HCT116 (cell line): ENCODE measurements around the gene OR13G1. TPM values are rescaled to one million over a fixed set of nuclear protein-coding genes. Genes with fewer than 3 reads are reported as not detected.

Source experiments
- ATAC-seq: fragments of 200-7000 bp; cut with Tn5 transposase; 2 replicates; pipeline ENCODE4 v1.9.1; 2020; ENCODE audit warnings: mild to moderate bottlenecking, moderate library complexity
- Bru-seq: library from RNA; stranded (reverse); fragments of 400-500 nt; gene quantifications from one replicate; lab custom pipeline; 2021; lab: Mats Ljungman, UMichigan
- BruChase-seq, 2 experiments: library from RNA; stranded (reverse); fragments of 400-500 nt; gene quantifications; one replicate each; lab custom pipeline; 2021; lab: Mats Ljungman, UMichigan
- BruUV-seq: library from RNA; stranded (reverse); fragments of 400-500 nt; replicated peaks from 2 replicates; lab custom pipeline; 2021; lab: Mats Ljungman, UMichigan
- CTCF ChIA-PET: fragments of 300-600 bp; sonication (Branson Sonifier 250); formaldehyde crosslinking; loops from one replicate; lab custom pipeline; 2021; ENCODE audit warnings: antibody characterized with exemption; lab: Charles Lee
- POLR2A ChIA-PET: fragments of 300-600, 350-600 bp; sonication (Branson Sonifier 250); formaldehyde crosslinking; loops from one replicate; lab custom pipeline; 2021; ENCODE audit warnings: antibody characterized with exemption; lab: Charles Lee
- RAD21 ChIA-PET, 2 experiments: fragments of 300-600 bp; sonication (Branson Sonifier 250); formaldehyde crosslinking; loops; one replicate each; lab custom pipeline; 2023; ENCODE audit warnings: low total read pairs in 2 of 2; ENCODE audit not compliant: uncharacterized antibody in 2 of 2, unreplicated experiment in 2 of 2, low non-redundant PET in 1 of 2; lab: Charles Lee
- DNase-seq: peaks from one replicate; pipeline ENCODE4 v3.0.0-alpha.2; 2010; ENCODE audit warnings: low read depth, low spot score
- H2AFZ ChIP-seq: fragments of 200-600 bp; shearing (Covaris generic), sonication (generic); 2 replicates; pipeline ENCODE4 v1.6.1; 2017; ENCODE audit warnings: low read depth, mixed run types, mixed read lengths, antibody characterized with exemption, low read length; ENCODE audit not compliant: poor library complexity, severe bottlenecking
- H3K27ac ChIP-seq: 2 replicates; pipeline ENCODE4 v1.5.1; 2012; ENCODE audit warnings: low read depth, low read length
- H3K27me3 ChIP-seq: fragments of 200-600 bp; sonication (generic); 2 replicates; pipeline ENCODE4 v1.6.1; 2016; ENCODE audit warnings: mixed run types, low read length, mixed read lengths; ENCODE audit not compliant: insufficient read depth
- H3K36me3 ChIP-seq, 2 experiments: fragments of 200-500 bp in 1 of 2; fragments of 200-600 bp in 1 of 2; sonication (Bioruptor generic) in 1 of 2; sonication (generic) in 1 of 2; 2 replicates each; pipeline versions ENCODE4 v1.5.1 to v1.6.1; 2014 to 2016; ENCODE audit warnings: low read length in 2 of 2, inconsistent platforms in 1 of 2, mixed read lengths in 1 of 2, mixed run types in 1 of 2; ENCODE audit not compliant: insufficient read depth in 2 of 2, control insufficient read depth in 1 of 2
- H3K4me1 ChIP-seq, 2 experiments: fragments of 200-600 bp in 1 of 2; sonication (generic) in 1 of 2; 2 replicates each; pipeline versions ENCODE4 v1.5.1 to v1.6.1; 2012 to 2017; ENCODE audit warnings: low read length in 2 of 2, inconsistent platforms in 1 of 2, mild to moderate bottlenecking in 1 of 2, mixed read lengths in 1 of 2, mixed run types in 1 of 2, moderate library complexity in 1 of 2; ENCODE audit not compliant: insufficient read depth in 2 of 2, control insufficient read depth in 1 of 2
- H3K4me2 ChIP-seq: fragments of 200-600 bp; sonication (generic); 2 replicates; pipeline ENCODE4 v1.6.1; 2017; ENCODE audit warnings: mixed run types, low read length, mixed read lengths
- H3K4me3 ChIP-seq, 2 experiments: fragments of 200-600 bp in 1 of 2; sonication (generic) in 1 of 2; replicated peaks in 1 of 2; 2 replicates each; pipeline ENCODE4 v1.5.1; 2011 to 2016; ENCODE audit warnings: low read length in 2 of 2, control low read depth in 1 of 2, low read depth in 1 of 2, mild to moderate bottlenecking in 1 of 2, mixed read lengths in 1 of 2, mixed run types in 1 of 2
- H3K79me2 ChIP-seq: fragments of 200-600 bp; sonication (generic); 2 replicates; pipeline ENCODE4 v1.6.1; 2017; ENCODE audit warnings: mild to moderate bottlenecking, mixed run types, low read length, moderate library complexity, mixed read lengths; ENCODE audit not compliant: insufficient read depth
- H3K9ac ChIP-seq: fragments of 200-600 bp; sonication (generic); 2 replicates; pipeline ENCODE4 v1.6.1; 2016; ENCODE audit warnings: low read length, mixed read lengths
- H3K9me2 ChIP-seq: fragments of 200-600 bp; sonication (generic), shearing (Covaris generic); 2 replicates; pipeline ENCODE4 v1.6.1; 2017; ENCODE audit warnings: mixed run types, mild to moderate bottlenecking, moderate library complexity; ENCODE audit not compliant: insufficient read depth
- H3K9me3 ChIP-seq, 2 experiments: fragments of 200-500 bp in 1 of 2; fragments of 200-600 bp in 1 of 2; sonication (Bioruptor generic) in 1 of 2; sonication (generic) in 1 of 2; 2 replicates each; pipeline ENCODE4 v1.6.1; 2014 to 2017; ENCODE audit warnings: low read length in 2 of 2, mixed read lengths in 2 of 2, inconsistent platforms in 1 of 2, low read depth in 1 of 2, mild to moderate bottlenecking in 1 of 2, mixed run types in 1 of 2, moderate library complexity in 1 of 2; ENCODE audit not compliant: control insufficient read depth in 1 of 2, insufficient read depth in 1 of 2
- H4K20me1 ChIP-seq: fragments of 200-600 bp; sonication (generic), shearing (Covaris generic); 2 replicates; pipeline ENCODE4 v1.6.1; 2017; ENCODE audit warnings: mixed run types, mild to moderate bottlenecking, moderate library complexity; ENCODE audit not compliant: insufficient read depth
- CEBPB ChIP-seq: IDR thresholded peaks from 2 replicates; pipeline ENCODE4 v1.6.1; 2012; ENCODE audit warnings: low read depth
- EGR1 ChIP-seq: IDR thresholded peaks from 2 replicates; pipeline ENCODE4 v1.6.1; 2012; ENCODE audit warnings: low read depth
- EZH2 ChIP-seq: fragments of 200-600 bp; sonication (generic); IDR thresholded peaks from 2 replicates; pipeline ENCODE4 v1.6.1; 2017; ENCODE audit warnings: antibody characterized with exemption, mixed run types
- FOSL1 ChIP-seq: IDR thresholded peaks from 2 replicates; pipeline ENCODE4 v1.6.1; 2012; ENCODE audit warnings: low read depth
- JUND ChIP-seq: IDR thresholded peaks from 2 replicates; pipeline ENCODE4 v1.6.1; 2012
- SIN3A ChIP-seq: IDR thresholded peaks from 2 replicates; pipeline ENCODE4 v1.6.1; 2012; ENCODE audit warnings: low read depth
- SP1 ChIP-seq: IDR thresholded peaks from 2 replicates; pipeline ENCODE4 v1.6.1; 2012; ENCODE audit warnings: low read depth
- TCF7L2 ChIP-seq: IDR thresholded peaks from 2 replicates; pipeline ENCODE4 v1.7.0; 2011; ENCODE audit warnings: borderline replicate concordance, inconsistent platforms; ENCODE audit not compliant: insufficient read depth, insufficient read length; ENCODE audit errors: extremely low read depth
- intact Hi-C: fragments of 100-400 bp; cut with micrococcal nuclease; formaldehyde crosslinking; loops from 2 replicates; pipeline ENCODE4 v1.10.0; 2022
- long read RNA-seq: library from polyadenylated mRNA; unstranded; transcript quantifications from one replicate; pipeline ENCODE4 v2.0.0, GENCODE V29; 2021; ENCODE audit not compliant: unreplicated experiment
- polyA plus RNA-seq: library from polyadenylated mRNA; unstranded; fragments of >200 nt; gene quantifications from 2 replicates; pipeline ENCODE4 v1.2.1, GENCODE V29; 2012; ENCODE audit warnings: missing spikeins
- total RNA-seq: library from RNA; stranded (reverse); gene quantifications from one replicate; pipeline ENCODE4 v1.2.1, GENCODE V29; 2021; ENCODE audit not compliant: unreplicated experiment
- TF ChIP-seq, protein P1 (sequence below): IDR thresholded peaks from 2 replicates; pipeline ENCODE4 v1.6.1; 2012
- TF ChIP-seq, protein P2 (sequence below): IDR thresholded peaks from 2 replicates; pipeline ENCODE4 v1.6.1; 2011; ENCODE audit warnings: mild to moderate bottlenecking, low read length, moderate library complexity; ENCODE audit not compliant: insufficient replicate concordance; ENCODE audit errors: extremely low read depth
- TF ChIP-seq, protein P3 (sequence below), 3 experiments: fragments of 200-600 bp in 1 of 3; sonication (generic) in 1 of 3; IDR thresholded peaks in 2 of 3; conservative IDR thresholded peaks in 1 of 3; 2 replicates each; pipeline ENCODE4 v1.5.1; 2012 to 2017; ENCODE audit warnings: low read depth in 2 of 3, low read length in 2 of 3, antibody characterized with exemption in 1 of 3, borderline replicate concordance in 1 of 3, control low read depth in 1 of 3, mild to moderate bottlenecking in 1 of 3, mixed read lengths in 1 of 3, mixed run types in 1 of 3, moderate library complexity in 1 of 3; ENCODE audit not compliant: insufficient read depth in 1 of 3
- TF ChIP-seq, protein P4 (sequence below): IDR thresholded peaks from 2 replicates; pipeline ENCODE4 v1.6.1; 2012

OR13G1 gene, protein sequence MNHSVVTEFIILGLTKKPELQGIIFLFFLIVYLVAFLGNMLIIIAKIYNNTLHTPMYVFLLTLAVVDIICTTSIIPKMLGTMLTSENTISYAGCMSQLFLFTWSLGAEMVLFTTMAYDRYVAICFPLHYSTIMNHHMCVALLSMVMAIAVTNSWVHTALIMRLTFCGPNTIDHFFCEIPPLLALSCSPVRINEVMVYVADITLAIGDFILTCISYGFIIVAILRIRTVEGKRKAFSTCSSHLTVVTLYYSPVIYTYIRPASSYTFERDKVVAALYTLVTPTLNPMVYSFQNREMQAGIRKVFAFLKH
- total RNA-seq (not detected), Bru-seq, nascent RNA (not detected), BruChase-seq, experiment 1, labeled RNA remaining after a 6-hour chase (not detected), BruChase-seq, experiment 2, labeled RNA remaining after a 2-hour chase (not detected)
- not detected in 2 replicates for polyA plus RNA-seq
- long read RNA-seq = 0 reads

DNA sequence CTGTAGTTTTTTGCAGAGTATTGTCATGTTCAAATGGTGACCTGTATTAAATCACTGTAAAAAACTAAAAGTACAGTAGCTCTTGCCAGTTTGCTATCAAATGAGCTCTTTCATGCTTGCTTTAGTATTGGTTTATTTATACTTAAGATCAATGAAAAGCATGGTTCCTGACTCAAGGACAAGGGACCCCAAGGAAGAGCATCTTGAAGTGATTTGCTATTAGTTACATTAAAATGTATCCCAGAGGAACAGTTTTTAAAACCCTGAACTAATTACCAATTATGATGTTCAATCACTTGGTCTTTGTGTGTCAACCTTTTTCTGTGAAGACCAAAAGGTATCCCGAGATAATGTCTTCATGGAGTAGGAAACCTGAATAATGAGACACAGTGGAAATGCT lies at the start of gene OR13G1:
Gene OR13G1, minus strand, starts transcription at position 101 of the 400 bp plus-strand sequence. CDS start 6,698 bp downstream, outside the sequence.
- CTCF ChIA-PET = no interaction called here
- H3K9me2 ChIP-seq = no peaks in the 10 kb centered on the region
- no peak within 1 kb of the TSS for H3K4me2 ChIP-seq
- no peaks in the 10 kb centered on the region for H3K4me1 ChIP-seq
- H3K9me3 ChIP-seq = peaks cover 0 to 7% of the 10 kb centered on the region in 2 experiments; a peak in 2 of 4 replicates
- no TSS peak for BruUV-seq
- POLR2A ChIA-PET = no interaction called here
- no peaks in the 10 kb centered on the region for H3K27me3 ChIP-seq
- intact Hi-C loops = loop anchor here (5.0 kb wide), 1 partner anchor 1128 kb away; no protein-coding TSS in a partner anchor
- no peak within 1 kb of the TSS for H2AFZ ChIP-seq
- no peaks in the 10 kb centered on the region for H4K20me1 ChIP-seq
- RAD21 ChIA-PET = no interaction called here
- no peak for TF ChIP-seq SIN3A
- no peak for TF ChIP-seq EZH2
- TF ChIP-seq, protein P1, sequence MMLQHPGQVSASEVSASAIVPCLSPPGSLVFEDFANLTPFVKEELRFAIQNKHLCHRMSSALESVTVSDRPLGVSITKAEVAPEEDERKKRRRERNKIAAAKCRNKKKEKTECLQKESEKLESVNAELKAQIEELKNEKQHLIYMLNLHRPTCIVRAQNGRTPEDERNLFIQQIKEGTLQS = no peak
- no peak for TF ChIP-seq EGR1
- no peaks in the 10 kb centered on the region for H3K79me2 ChIP-seq
- DNase-seq = no peak
- no peak within 1 kb of the TSS for H3K9ac ChIP-seq
- H3K36me3 ChIP-seq = no peaks in the 10 kb centered on the region
- ATAC-seq = no peak
- no peak within 1 kb of the TSS for H3K4me3 ChIP-seq
- H3K27ac ChIP-seq = no peak within 1 kb of the TSS

DNA sequence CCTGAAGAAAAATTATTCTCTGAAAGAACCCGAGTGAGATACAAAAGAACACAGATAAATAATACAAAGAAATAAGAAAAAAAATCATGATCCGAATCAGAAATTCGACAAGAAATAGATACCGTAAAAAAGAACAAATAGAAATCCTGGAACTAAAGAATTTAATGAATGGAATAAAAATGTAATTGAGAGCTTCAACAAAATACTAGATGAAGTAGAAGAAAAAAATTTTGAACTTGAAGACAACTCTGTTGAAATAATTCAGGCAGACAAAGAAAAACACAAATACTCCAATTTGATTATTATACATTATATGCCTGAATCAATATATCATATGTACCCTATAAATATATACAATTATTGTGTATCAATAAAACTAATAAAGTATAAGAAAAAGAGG lies 41.7 kb upstream of the OR13G1 start:
- Histone ChIP-seq H3K79me2 (no peaks in the 10 kb centered on the region), H3K9me2 (no peaks in the 10 kb centered on the region), H4K20me1 (no peaks in the 10 kb centered on the region), H3K9me3 (peaks cover 8 to 13% of the 10 kb centered on the region in 2 experiments; a peak in 2 of 4 replicates), H3K27ac (no peak overlapping the region), H3K27me3 (no peaks in the 10 kb centered on the region), H3K36me3 (no peaks in the 10 kb centered on the region), H3K4me1 (no peaks in the 10 kb centered on the region), H3K9ac (no peak overlapping the region), H3K4me3 (no peak overlapping the region), H3K4me2 (no peak overlapping the region), H2AFZ (no peak overlapping the region)
- ChIA-PET CTCF (no interaction called here), POLR2A (no interaction called here), RAD21 (no interaction called here)
- DNase-seq (no peak), ATAC-seq (no peak)
- TF ChIP-seq, protein P2, sequence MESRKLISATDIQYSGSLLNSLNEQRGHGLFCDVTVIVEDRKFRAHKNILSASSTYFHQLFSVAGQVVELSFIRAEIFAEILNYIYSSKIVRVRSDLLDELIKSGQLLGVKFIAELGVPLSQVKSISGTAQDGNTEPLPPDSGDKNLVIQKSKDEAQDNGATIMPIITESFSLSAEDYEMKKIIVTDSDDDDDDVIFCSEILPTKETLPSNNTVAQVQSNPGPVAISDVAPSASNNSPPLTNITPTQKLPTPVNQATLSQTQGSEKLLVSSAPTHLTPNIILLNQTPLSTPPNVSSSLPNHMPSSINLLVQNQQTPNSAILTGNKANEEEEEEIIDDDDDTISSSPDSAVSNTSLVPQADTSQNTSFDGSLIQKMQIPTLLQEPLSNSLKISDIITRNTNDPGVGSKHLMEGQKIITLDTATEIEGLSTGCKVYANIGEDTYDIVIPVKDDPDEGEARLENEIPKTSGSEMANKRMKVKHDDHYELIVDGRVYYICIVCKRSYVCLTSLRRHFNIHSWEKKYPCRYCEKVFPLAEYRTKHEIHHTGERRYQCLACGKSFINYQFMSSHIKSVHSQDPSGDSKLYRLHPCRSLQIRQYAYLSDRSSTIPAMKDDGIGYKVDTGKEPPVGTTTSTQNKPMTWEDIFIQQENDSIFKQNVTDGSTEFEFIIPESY = no peak
- TF ChIP-seq CEBPB (no peak), TCF7L2 (no peak), EGR1 (no peak), SP1 (no peak), JUND (no peak), FOSL1 (no peak), EZH2 (no peak)
- TF ChIP-seq, protein P3, sequence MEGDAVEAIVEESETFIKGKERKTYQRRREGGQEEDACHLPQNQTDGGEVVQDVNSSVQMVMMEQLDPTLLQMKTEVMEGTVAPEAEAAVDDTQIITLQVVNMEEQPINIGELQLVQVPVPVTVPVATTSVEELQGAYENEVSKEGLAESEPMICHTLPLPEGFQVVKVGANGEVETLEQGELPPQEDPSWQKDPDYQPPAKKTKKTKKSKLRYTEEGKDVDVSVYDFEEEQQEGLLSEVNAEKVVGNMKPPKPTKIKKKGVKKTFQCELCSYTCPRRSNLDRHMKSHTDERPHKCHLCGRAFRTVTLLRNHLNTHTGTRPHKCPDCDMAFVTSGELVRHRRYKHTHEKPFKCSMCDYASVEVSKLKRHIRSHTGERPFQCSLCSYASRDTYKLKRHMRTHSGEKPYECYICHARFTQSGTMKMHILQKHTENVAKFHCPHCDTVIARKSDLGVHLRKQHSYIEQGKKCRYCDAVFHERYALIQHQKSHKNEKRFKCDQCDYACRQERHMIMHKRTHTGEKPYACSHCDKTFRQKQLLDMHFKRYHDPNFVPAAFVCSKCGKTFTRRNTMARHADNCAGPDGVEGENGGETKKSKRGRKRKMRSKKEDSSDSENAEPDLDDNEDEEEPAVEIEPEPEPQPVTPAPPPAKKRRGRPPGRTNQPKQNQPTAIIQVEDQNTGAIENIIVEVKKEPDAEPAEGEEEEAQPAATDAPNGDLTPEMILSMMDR (IDR thresholded peaks at IDR 0.05 in 2 of 3, conservative IDR thresholded peaks at IDR 0.05 in 1 of 3; ENCODE audit: borderline replicate concordance in 1 of 3, insufficient read depth in 1 of 3, low read depth in 2 of 3, low read length in 2 of 3) = no peak
- TF ChIP-seq, protein P4, sequence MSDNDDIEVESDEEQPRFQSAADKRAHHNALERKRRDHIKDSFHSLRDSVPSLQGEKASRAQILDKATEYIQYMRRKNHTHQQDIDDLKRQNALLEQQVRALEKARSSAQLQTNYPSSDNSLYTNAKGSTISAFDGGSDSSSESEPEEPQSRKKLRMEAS = no peak
- BruUV-seq = no TSS peak
- intact Hi-C loops = no loop called here
